RCC 7860 (cell line): ENCODE data around the gene ICAM4.
"Not testable (repeated sequence)": the region's sequence is repeated elsewhere in the genome, so short reads cannot be mapped to it uniquely, and the experiment has no call there.

Source experiments
- DNase-seq: peaks from one replicate; pipeline ENCODE4 v3.0.0-alpha.2; 2015; ENCODE audit warnings: low spot score
- FAIRE-seq: peaks from 2 replicates; lab custom pipeline; 2012; peaks lifted over from hg19 to GRCh38; lab: Jason Lieb, UNC

Gene ICAM4

GRCh38 chr19:10336725-10337124, 50.0 kb downstream of the ICAM4 start:
- not testable (repeated sequence) for FAIRE-seq, DNase-seq
